ENCODE measurements around the gene PLCH1.

DNA sequence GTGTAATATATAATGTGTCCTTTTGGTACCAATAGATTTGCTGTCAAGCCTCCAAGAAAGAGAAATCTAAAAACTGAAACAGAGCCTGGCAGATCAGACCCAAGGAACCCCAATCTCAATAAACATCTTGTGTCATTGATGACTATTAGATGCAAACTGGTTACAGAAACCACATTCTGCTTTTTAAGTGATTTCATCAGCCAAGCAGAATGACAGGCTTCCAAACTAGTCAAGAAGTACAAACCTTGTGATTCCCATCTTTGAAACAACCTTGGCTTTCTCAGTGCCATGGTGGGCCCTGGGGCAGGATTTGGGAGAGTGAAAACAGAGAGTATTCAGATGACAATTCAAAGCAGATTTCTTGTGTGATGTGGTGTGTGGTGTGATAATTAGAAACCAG is 405.8 kb downstream of the PLCH1 start:
- TF ChIP-seq CTCF (IDR thresholded peaks at IDR 0.05; ENCODE audit: borderline replicate concordance, extremely low read depth, low read length, poor library complexity, severe bottlenecking) = no peak
- TF ChIP-seq EZH2 (IDR thresholded peaks at IDR 0.05; ENCODE audit: borderline replicate concordance, low read depth, low read length, severe bottlenecking) = no peak

Data from DND-41 (cell line).